ENCODE data around the gene GPR21. TPM values are rescaled to one million over a fixed set of nuclear protein-coding genes. Genes with fewer than 3 reads are reported as not detected.
A peak's percentile ranks its signal among the peaks of the same experiment; 100 is the strongest.

The GPR21 gene
- total RNA-seq, 4 donors from 2014 or later, result 1.3 to 1.8 TPM; not detected in 2

DNA sequence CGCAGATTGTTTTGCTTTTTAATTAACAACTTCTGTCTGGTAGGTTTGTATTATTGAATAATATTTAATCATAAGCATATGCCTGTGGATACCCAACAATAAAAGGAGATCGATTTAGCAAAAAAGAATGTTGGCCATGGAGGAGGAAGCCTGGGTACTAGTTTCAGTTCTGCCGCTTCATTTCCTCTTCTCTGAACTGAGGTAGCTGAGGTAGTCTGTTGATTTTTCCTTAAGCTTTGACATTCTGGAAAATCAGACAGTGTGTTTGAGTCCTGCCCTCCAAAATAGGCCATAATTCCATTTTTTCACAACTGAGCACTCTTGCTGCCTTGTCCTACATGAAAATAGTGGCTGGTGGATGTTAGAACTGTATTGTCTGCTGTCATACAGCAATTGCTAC lies 6.0 kb upstream of the GPR21 start:
- intact Hi-C loops (cut with DNase I; ENCODE audit: low total_unique reads) (no loop called here), in situ Hi-C loops (cut with MboI; ENCODE audit: low sequenced_read_pairs in 4 of 4) (no loop called here)
- TF ChIP-seq POLR2A (IDR thresholded peaks at IDR 0.05), result no peak
- TF ChIP-seq, protein P1, sequence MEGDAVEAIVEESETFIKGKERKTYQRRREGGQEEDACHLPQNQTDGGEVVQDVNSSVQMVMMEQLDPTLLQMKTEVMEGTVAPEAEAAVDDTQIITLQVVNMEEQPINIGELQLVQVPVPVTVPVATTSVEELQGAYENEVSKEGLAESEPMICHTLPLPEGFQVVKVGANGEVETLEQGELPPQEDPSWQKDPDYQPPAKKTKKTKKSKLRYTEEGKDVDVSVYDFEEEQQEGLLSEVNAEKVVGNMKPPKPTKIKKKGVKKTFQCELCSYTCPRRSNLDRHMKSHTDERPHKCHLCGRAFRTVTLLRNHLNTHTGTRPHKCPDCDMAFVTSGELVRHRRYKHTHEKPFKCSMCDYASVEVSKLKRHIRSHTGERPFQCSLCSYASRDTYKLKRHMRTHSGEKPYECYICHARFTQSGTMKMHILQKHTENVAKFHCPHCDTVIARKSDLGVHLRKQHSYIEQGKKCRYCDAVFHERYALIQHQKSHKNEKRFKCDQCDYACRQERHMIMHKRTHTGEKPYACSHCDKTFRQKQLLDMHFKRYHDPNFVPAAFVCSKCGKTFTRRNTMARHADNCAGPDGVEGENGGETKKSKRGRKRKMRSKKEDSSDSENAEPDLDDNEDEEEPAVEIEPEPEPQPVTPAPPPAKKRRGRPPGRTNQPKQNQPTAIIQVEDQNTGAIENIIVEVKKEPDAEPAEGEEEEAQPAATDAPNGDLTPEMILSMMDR (IDR thresholded peaks at IDR 0.05 in 4 of 5, conservative IDR thresholded peaks at IDR 0.05 in 1 of 5), result no peak
- H3K27me3 ChIP-seq, result no peaks in the 10 kb centered on the region
- DNase-seq (no peak), ATAC-seq (no peak)
- H3K9me3 ChIP-seq, result no peaks in the 10 kb centered on the region
- H3K4me1 ChIP-seq, result peaks cover 9 to 18% of the 10 kb centered on the region in 2 donors
- H3K27ac ChIP-seq, result no peak overlapping the region
- H3K36me3 ChIP-seq, result peaks cover 0 to 12% of the 10 kb centered on the region in 2 donors
- no peak overlapping the region for H3K4me3 ChIP-seq

DNA sequence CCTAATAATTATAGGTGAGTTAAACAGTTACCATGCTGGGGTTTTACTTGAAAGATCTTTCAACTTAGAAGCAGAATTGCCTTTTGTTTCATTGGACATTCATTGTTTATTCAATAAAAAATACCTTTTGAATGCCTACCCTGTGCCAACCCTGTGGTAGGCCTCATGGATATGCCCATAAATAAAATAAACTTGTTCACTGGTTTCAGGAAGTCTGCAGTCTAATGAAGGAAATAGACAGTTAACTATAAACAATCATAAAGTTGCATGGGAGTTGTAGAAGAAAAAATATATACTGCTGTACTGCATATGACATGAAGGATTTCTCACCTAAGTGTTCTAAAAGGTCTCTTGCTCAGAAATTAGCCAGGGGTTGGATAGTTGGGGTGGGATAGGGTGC lies 5.3 kb upstream of the GPR21 start:
- Histone ChIP-seq H3K4me1 (peaks cover 9 to 24% of the 10 kb centered on the region in 2 donors), H3K27ac (no peak overlapping the region), H3K27me3 (no peaks in the 10 kb centered on the region), H3K36me3 (peaks cover 0 to 12% of the 10 kb centered on the region in 2 donors), H3K4me3 (no peak overlapping the region), H3K9me3 (no peaks in the 10 kb centered on the region)
- intact Hi-C loops (cut with DNase I; ENCODE audit: low total_unique reads), result no loop called here
- DNase-seq (no peak), ATAC-seq (no peak)
- in situ Hi-C loops (cut with MboI; ENCODE audit: low sequenced_read_pairs in 4 of 4), result no loop called here
- TF ChIP-seq, protein P1 (IDR thresholded peaks at IDR 0.05 in 4 of 5, conservative IDR thresholded peaks at IDR 0.05 in 1 of 5), result no peak
- TF ChIP-seq POLR2A (IDR thresholded peaks at IDR 0.05), result no peak

DNA sequence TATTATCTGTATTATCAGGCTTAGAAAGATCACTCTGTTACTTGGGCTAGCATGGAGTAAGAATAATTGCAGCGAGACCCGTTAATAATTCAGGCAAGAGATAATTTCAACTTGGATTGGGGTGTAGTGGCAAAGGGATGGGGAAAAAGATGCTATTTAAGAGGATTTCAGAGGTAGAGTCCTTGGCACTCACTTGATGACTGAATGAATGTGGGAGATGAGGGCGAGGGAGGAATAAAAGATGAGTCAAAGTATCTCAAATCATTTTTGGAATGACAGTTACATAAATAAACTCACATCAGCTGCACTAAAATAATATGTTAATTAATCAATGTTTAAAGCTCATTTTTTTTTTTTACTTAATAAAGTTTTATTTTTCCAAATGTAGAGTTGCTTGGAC lies 4.5 kb upstream of the GPR21 start:
- TF ChIP-seq, protein P1 (IDR thresholded peaks at IDR 0.05 in 4 of 5, conservative IDR thresholded peaks at IDR 0.05 in 1 of 5), result no peak
- no peak for TF ChIP-seq POLR2A (IDR thresholded peaks at IDR 0.05)
- no peak overlapping the region for H3K4me3 ChIP-seq
- intact Hi-C loops (cut with DNase I; ENCODE audit: low total_unique reads), result no loop called here
- H3K4me1 ChIP-seq, result peaks cover 15 to 32% of the 10 kb centered on the region in 2 donors
- H3K36me3 ChIP-seq, result peaks cover 0 to 10% of the 10 kb centered on the region in 2 donors
- H3K9me3 ChIP-seq, result no peaks in the 10 kb centered on the region
- no peaks in the 10 kb centered on the region for H3K27me3 ChIP-seq
- DNase-seq, result no peak
- no peak for ATAC-seq
- in situ Hi-C loops (cut with MboI; ENCODE audit: low sequenced_read_pairs in 4 of 4), result no loop called here
- no peak overlapping the region for H3K27ac ChIP-seq

DNA sequence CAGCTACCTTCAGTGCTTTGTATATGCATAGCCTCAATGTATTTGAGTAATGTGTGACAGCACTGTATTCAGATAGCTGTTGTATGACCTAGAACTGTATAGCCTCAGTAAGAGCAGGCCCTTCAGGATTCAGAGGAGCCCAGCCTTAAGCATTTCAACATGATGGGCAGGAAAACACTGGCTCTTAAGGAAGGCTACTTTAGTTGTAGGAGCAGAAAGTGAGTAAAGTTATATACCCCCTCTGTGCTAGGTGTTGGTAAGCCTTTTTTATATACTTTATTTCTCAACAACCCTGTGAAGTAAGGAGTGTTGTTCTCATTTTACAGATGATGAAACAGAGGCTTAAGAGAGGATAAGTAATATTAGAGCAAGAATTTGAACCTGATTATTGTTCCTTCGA lies 1.5 kb upstream of the GPR21 start:
- H3K36me3 ChIP-seq, result no peaks in the 10 kb centered on the region

More for the DNA sequence above, 1.5 kb upstream of the GPR21 start:
- DNase-seq, result no peak
- in situ Hi-C loops (cut with MboI; ENCODE audit: low sequenced_read_pairs in 4 of 4), result no loop called here
- no peak overlapping the region for H3K4me3 ChIP-seq
- ATAC-seq, result peak; percentile 86
- H3K9me3 ChIP-seq, result no peaks in the 10 kb centered on the region
- H3K4me1 ChIP-seq, result peaks cover 25 to 45% of the 10 kb centered on the region in 2 donors
- no peaks in the 10 kb centered on the region for H3K27me3 ChIP-seq
- peak overlapping the region; percentile 60 to 74 (median 66) for H3K27ac ChIP-seq
- no peak for TF ChIP-seq POLR2A (IDR thresholded peaks at IDR 0.05)
- TF ChIP-seq, protein P1 (IDR thresholded peaks at IDR 0.05 in 4 of 5, conservative IDR thresholded peaks at IDR 0.05 in 1 of 5), result no peak
- intact Hi-C loops (cut with DNase I; ENCODE audit: low total_unique reads), result no loop called here
